ENCODE results near the gene MMP3.

MMP3 gene

DNA sequence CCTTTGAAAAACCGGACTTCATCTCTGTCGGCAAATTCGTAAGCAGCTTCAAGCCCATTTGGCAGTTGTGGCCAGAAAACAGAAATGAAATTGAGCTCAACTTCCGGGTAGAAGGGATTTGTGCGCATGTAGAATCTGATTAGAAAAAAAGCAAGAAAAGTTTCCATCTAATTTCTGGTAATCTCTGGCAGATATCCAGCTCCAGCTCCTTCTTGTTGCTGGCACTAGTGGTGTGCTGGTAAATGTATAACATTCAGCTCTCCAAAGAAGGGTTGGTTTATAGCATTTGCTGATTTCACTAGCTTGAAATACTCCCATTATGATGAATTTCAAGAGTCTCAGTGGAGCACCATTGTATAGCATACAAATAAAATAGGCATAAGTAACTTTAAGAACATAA, 50.8 kb downstream of the MMP3 start:
- no peak for ATAC-seq
- TF ChIP-seq GLIS3 (CRISPR knock-in tag; IDR thresholded peaks at IDR 0.05) (no peak), PPARA (CRISPR knock-in tag; IDR thresholded peaks at IDR 0.05; ENCODE audit: borderline replicate concordance) (no peak), TCF4 (CRISPR knock-in tag; IDR thresholded peaks at IDR 0.05; ENCODE audit: borderline replicate concordance) (no peak), ARNTL (CRISPR knock-in tag; IDR thresholded peaks at IDR 0.05; ENCODE audit: borderline replicate concordance, low read depth) (no peak), RARB (CRISPR knock-in tag; IDR thresholded peaks at IDR 0.05) (no peak), BACH2 (CRISPR knock-in tag; IDR thresholded peaks at IDR 0.05; ENCODE audit: borderline replicate concordance) (no peak), ZNF565 (CRISPR knock-in tag; conservative IDR thresholded peaks at IDR 0.05; ENCODE audit: low read depth) (no peak), ISL1 (CRISPR knock-in tag; IDR thresholded peaks at IDR 0.05) (no peak), OSR1 (CRISPR knock-in tag; IDR thresholded peaks at IDR 0.05) (no peak), TOX (CRISPR knock-in tag; IDR thresholded peaks at IDR 0.05; ENCODE audit: borderline replicate concordance) (no peak), SNAI2 (CRISPR knock-in tag; IDR thresholded peaks at IDR 0.05) (no peak), ESRRG (CRISPR knock-in tag; IDR thresholded peaks at IDR 0.05) (no peak), CSDC2 (CRISPR knock-in tag; IDR thresholded peaks at IDR 0.05) (no peak), ZC3H10 (CRISPR knock-in tag; IDR thresholded peaks at IDR 0.05) (no peak), ZNF8 (CRISPR knock-in tag; IDR thresholded peaks at IDR 0.05) (no peak)
- TF ChIP-seq, protein P1, sequence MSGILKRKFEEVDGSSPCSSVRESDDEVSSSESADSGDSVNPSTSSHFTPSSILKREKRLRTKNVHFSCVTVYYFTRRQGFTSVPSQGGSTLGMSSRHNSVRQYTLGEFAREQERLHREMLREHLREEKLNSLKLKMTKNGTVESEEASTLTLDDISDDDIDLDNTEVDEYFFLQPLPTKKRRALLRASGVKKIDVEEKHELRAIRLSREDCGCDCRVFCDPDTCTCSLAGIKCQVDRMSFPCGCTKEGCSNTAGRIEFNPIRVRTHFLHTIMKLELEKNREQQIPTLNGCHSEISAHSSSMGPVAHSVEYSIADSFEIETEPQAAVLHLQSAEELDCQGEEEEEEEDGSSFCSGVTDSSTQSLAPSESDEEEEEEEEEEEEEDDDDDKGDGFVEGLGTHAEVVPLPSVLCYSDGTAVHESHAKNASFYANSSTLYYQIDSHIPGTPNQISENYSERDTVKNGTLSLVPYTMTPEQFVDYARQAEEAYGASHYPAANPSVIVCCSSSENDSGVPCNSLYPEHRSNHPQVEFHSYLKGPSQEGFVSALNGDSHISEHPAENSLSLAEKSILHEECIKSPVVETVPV (CRISPR knock-in tag; IDR thresholded peaks at IDR 0.05), result no peak
- TF ChIP-seq, protein P2, sequence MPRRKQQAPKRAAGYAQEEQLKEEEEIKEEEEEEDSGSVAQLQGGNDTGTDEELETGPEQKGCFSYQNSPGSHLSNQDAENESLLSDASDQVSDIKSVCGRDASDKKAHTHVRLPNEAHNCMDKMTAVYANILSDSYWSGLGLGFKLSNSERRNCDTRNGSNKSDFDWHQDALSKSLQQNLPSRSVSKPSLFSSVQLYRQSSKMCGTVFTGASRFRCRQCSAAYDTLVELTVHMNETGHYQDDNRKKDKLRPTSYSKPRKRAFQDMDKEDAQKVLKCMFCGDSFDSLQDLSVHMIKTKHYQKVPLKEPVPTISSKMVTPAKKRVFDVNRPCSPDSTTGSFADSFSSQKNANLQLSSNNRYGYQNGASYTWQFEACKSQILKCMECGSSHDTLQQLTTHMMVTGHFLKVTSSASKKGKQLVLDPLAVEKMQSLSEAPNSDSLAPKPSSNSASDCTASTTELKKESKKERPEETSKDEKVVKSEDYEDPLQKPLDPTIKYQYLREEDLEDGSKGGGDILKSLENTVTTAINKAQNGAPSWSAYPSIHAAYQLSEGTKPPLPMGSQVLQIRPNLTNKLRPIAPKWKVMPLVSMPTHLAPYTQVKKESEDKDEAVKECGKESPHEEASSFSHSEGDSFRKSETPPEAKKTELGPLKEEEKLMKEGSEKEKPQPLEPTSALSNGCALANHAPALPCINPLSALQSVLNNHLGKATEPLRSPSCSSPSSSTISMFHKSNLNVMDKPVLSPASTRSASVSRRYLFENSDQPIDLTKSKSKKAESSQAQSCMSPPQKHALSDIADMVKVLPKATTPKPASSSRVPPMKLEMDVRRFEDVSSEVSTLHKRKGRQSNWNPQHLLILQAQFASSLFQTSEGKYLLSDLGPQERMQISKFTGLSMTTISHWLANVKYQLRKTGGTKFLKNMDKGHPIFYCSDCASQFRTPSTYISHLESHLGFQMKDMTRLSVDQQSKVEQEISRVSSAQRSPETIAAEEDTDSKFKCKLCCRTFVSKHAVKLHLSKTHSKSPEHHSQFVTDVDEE (CRISPR knock-in tag; IDR thresholded peaks at IDR 0.05), result no peak
- TF ChIP-seq, protein P3, sequence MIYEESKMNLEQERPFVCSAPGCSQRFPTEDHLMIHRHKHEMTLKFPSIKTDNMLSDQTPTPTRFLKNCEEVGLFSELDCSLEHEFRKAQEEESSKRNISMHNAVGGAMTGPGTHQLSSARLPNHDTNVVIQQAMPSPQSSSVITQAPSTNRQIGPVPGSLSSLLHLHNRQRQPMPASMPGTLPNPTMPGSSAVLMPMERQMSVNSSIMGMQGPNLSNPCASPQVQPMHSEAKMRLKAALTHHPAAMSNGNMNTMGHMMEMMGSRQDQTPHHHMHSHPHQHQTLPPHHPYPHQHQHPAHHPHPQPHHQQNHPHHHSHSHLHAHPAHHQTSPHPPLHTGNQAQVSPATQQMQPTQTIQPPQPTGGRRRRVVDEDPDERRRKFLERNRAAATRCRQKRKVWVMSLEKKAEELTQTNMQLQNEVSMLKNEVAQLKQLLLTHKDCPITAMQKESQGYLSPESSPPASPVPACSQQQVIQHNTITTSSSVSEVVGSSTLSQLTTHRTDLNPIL (CRISPR knock-in tag; IDR thresholded peaks at IDR 0.05; ENCODE audit: low read depth), result no peak
- TF ChIP-seq, protein P4, sequence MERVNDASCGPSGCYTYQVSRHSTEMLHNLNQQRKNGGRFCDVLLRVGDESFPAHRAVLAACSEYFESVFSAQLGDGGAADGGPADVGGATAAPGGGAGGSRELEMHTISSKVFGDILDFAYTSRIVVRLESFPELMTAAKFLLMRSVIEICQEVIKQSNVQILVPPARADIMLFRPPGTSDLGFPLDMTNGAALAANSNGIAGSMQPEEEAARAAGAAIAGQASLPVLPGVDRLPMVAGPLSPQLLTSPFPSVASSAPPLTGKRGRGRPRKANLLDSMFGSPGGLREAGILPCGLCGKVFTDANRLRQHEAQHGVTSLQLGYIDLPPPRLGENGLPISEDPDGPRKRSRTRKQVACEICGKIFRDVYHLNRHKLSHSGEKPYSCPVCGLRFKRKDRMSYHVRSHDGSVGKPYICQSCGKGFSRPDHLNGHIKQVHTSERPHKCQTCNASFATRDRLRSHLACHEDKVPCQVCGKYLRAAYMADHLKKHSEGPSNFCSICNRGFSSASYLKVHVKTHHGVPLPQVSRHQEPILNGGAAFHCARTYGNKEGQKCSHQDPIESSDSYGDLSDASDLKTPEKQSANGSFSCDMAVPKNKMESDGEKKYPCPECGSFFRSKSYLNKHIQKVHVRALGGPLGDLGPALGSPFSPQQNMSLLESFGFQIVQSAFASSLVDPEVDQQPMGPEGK (CRISPR knock-in tag; IDR thresholded peaks at IDR 0.05; ENCODE audit: borderline replicate concordance), result no peak
- TF ChIP-seq, protein P5, sequence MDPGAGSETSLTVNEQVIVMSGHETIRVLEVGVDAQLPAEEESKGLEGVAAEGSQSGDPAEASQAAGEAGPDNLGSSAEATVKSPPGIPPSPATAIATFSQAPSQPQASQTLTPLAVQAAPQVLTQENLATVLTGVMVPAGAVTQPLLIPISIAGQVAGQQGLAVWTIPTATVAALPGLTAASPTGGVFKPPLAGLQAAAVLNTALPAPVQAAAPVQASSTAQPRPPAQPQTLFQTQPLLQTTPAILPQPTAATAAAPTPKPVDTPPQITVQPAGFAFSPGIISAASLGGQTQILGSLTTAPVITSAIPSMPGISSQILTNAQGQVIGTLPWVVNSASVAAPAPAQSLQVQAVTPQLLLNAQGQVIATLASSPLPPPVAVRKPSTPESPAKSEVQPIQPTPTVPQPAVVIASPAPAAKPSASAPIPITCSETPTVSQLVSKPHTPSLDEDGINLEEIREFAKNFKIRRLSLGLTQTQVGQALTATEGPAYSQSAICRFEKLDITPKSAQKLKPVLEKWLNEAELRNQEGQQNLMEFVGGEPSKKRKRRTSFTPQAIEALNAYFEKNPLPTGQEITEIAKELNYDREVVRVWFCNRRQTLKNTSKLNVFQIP (CRISPR knock-in tag; IDR thresholded peaks at IDR 0.05; ENCODE audit: borderline replicate concordance, low read depth), result no peak

DNA sequence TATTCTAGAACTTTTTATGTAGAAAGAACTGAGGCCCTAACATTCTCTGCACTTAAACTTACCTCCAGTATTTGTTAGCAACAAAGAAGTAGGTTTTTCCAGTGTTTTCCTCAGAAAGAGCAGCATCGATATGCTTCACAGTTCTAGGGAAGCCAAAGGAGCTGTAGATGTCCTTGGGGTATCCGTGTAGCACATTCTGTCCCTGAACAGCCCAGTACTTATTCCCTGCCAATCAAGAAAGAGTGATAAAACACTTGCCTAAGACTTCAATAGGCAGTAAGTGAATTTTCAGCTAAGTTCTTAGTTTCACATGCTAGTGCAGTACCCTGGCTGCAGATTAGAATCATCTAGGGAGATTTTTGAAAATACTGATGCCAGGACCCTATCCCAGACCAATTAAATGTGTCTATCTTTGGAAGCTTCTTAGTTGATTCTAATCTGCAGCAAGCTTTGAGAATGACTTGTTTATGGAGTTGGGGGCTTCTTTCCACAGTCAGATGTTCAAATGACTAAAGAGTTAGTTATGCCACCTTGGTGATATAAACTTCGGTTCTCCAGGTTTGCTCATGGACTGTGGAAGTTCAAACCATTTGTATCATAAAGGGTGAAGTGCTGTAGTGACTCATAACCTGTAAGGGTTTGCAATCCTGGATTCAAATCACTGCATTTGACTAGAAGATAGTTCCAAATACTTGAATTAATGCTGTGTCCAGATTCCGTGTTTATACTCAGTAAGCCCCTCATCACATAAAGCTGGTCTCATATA, 52.0 kb downstream of the MMP3 start:
- ATAC-seq, result no peak
- TF ChIP-seq, protein P5 (CRISPR knock-in tag; IDR thresholded peaks at IDR 0.05; ENCODE audit: borderline replicate concordance, low read depth), result no peak
- no peak for TF ChIP-seq TOX (CRISPR knock-in tag; IDR thresholded peaks at IDR 0.05; ENCODE audit: borderline replicate concordance)
- no peak for TF ChIP-seq ZNF565 (CRISPR knock-in tag; conservative IDR thresholded peaks at IDR 0.05; ENCODE audit: low read depth)
- TF ChIP-seq ZFP30 (CRISPR knock-in tag; IDR thresholded peaks at IDR 0.05), result no peak
- no peak for TF ChIP-seq SNAI2 (CRISPR knock-in tag; IDR thresholded peaks at IDR 0.05)
- no peak for TF ChIP-seq BACH2 (CRISPR knock-in tag; IDR thresholded peaks at IDR 0.05; ENCODE audit: borderline replicate concordance)
- no peak for TF ChIP-seq CSDC2 (CRISPR knock-in tag; IDR thresholded peaks at IDR 0.05)
- TF ChIP-seq RARB (CRISPR knock-in tag; IDR thresholded peaks at IDR 0.05), result no peak
- TF ChIP-seq, protein P4 (CRISPR knock-in tag; IDR thresholded peaks at IDR 0.05; ENCODE audit: borderline replicate concordance), result no peak
- TF ChIP-seq ZNF70 (CRISPR knock-in tag; IDR thresholded peaks at IDR 0.05), result no peak
- TF ChIP-seq ZC3H10 (CRISPR knock-in tag; IDR thresholded peaks at IDR 0.05), result no peak
- no peak for TF ChIP-seq OSR1 (CRISPR knock-in tag; IDR thresholded peaks at IDR 0.05)
- TF ChIP-seq, protein P1 (CRISPR knock-in tag; IDR thresholded peaks at IDR 0.05), result no peak

Measured in SK-N-SH treated with all-trans-retinoic acid at 6 μM for 48 hours (cell line).